ENCODE measurements around the gene THYN1. TPM values are rescaled to one million over a fixed set of nuclear protein-coding genes. Genes with fewer than 3 reads are reported as not detected.

The THYN1 gene
- total RNA-seq, 1 experiment from 2014 or later = 56.6 TPM

GRCh38 chr11:134266440-134266839 is 13.3 kb upstream of the THYN1 start:
- Histone ChIP-seq H3K4me1 (ENCODE audit: insufficient read depth, low read length) (peaks cover 32% of the 10 kb centered on the region), H3K4me3 (ENCODE audit: low read length) (peak overlapping the region; percentile 24; the same call in 1 of the 2 replicates), H2AFZ (ENCODE audit: low read length) (peak overlapping the region; percentile 37), H3K36me3 (ENCODE audit: low read depth, low read length) (no peaks in the 10 kb centered on the region; the same call in 1 of the 2 replicates), H4K20me1 (ENCODE audit: low read length) (no peaks in the 10 kb centered on the region), H3K27me3 (ENCODE audit: low read length) (no peaks in the 10 kb centered on the region), H3K9me3 (ENCODE audit: low read length) (no peaks in the 10 kb centered on the region), H3F3A (ENCODE audit: low read length, unreplicated experiment) (peaks cover 6% of the 10 kb centered on the region), H3K9me2 (replicated peaks; ENCODE audit: low read length) (no peaks in the 10 kb centered on the region), H3K4me2 (ENCODE audit: low read length) (peak overlapping the region; percentile 73), H3K9ac (ENCODE audit: low read length) (no peak overlapping the region), H3K79me2 (ENCODE audit: low read length) (no peaks in the 10 kb centered on the region), H3K27ac (ENCODE audit: low read length) (peak overlapping the region; percentile 83)
- intact Hi-C loops (cut with micrococcal nuclease) = loop anchor here (1.0 kb wide), 2 partner anchors 13 to 42 kb away; partner anchors contain the start of genes ACAD8, THYN1 and VPS26B
- ChIA-PET CTCF (no interaction called here), POLR2A (ENCODE audit: unreplicated experiment) (interaction anchor here (1.2 kb wide), 1 partner anchor 42 kb away, joined by 4 read pairs; the partner anchor contains the start of genes NCAPD3 and VPS26B)
- DNase-seq = no peak
- TF ChIP-seq EZH2phosphoT487 (IDR thresholded peaks at IDR 0.05; ENCODE audit: borderline replicate concordance, low read length) (no peak), CTCF (conservative IDR thresholded peaks at IDR 0.05; ENCODE audit: low read depth, low read length) (no peak)
- peak; percentile 57 for ATAC-seq
- BruUV-seq (replicated peaks) = no TSS peak

GRCh38 chr11:134264966-134265764 is 12.0 kb upstream of the THYN1 start:
- BruUV-seq (replicated peaks) = no TSS peak
- Histone ChIP-seq H3K79me2 (ENCODE audit: low read length) (no peaks in the 10 kb centered on the region), H3K4me3 (ENCODE audit: low read length) (no peak overlapping the region), H3K4me1 (ENCODE audit: insufficient read depth, low read length) (peaks cover 32% of the 10 kb centered on the region), H4K20me1 (ENCODE audit: low read length) (no peaks in the 10 kb centered on the region), H2AFZ (ENCODE audit: low read length) (no peak overlapping the region), H3K27ac (ENCODE audit: low read length) (no peak overlapping the region), H3K9me2 (replicated peaks; ENCODE audit: low read length) (no peaks in the 10 kb centered on the region), H3K4me2 (ENCODE audit: low read length) (no peak overlapping the region), H3K36me3 (ENCODE audit: low read depth, low read length) (peaks cover 3% of the 10 kb centered on the region; the same call in 1 of the 2 replicates), H3K27me3 (ENCODE audit: low read length) (no peaks in the 10 kb centered on the region), H3K9me3 (ENCODE audit: low read length) (no peaks in the 10 kb centered on the region), H3F3A (ENCODE audit: low read length, unreplicated experiment) (peaks cover 6% of the 10 kb centered on the region), H3K9ac (ENCODE audit: low read length) (no peak overlapping the region)
- no peak for DNase-seq
- CTCF ChIA-PET = no interaction called here
- ATAC-seq = no peak
- TF ChIP-seq CTCF (conservative IDR thresholded peaks at IDR 0.05; ENCODE audit: low read depth, low read length) (no peak), EZH2phosphoT487 (IDR thresholded peaks at IDR 0.05; ENCODE audit: borderline replicate concordance, low read length) (no peak), EZH2 (IDR thresholded peaks at IDR 0.05; ENCODE audit: low read length, unreplicated experiment) (no peak)
- intact Hi-C loops (cut with micrococcal nuclease) = no loop called here
- POLR2A ChIA-PET (ENCODE audit: unreplicated experiment) = no interaction called here

Measured in PC-3 (cell line).